ENCODE data around the gene OOSP4A.

- TF ChIP-seq CTCF (IDR thresholded peaks at IDR 0.05) (no peak), POLR2A (IDR thresholded peaks at IDR 0.05) (no peak), EP300 (IDR thresholded peaks at IDR 0.05) (no peak)
Measured at GRCh38 chr11:59965424-59965823, 1.6 kb downstream of the OOSP4A start.

All from tibial nerve (tissue), 4 donors.